GM18526 (cell line): Measurements from ENCODE around the gene NUB1.

Source experiments
- POLR2A ChIP-seq: IDR thresholded peaks from 3 replicates; pipeline ENCODE4 v1.6.1; 2011; ENCODE audit not compliant: insufficient read length; ENCODE audit errors: extremely low read depth

Gene NUB1, protein sequence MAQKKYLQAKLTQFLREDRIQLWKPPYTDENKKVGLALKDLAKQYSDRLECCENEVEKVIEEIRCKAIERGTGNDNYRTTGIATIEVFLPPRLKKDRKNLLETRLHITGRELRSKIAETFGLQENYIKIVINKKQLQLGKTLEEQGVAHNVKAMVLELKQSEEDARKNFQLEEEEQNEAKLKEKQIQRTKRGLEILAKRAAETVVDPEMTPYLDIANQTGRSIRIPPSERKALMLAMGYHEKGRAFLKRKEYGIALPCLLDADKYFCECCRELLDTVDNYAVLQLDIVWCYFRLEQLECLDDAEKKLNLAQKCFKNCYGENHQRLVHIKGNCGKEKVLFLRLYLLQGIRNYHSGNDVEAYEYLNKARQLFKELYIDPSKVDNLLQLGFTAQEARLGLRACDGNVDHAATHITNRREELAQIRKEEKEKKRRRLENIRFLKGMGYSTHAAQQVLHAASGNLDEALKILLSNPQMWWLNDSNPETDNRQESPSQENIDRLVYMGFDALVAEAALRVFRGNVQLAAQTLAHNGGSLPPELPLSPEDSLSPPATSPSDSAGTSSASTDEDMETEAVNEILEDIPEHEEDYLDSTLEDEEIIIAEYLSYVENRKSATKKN

DNA sequence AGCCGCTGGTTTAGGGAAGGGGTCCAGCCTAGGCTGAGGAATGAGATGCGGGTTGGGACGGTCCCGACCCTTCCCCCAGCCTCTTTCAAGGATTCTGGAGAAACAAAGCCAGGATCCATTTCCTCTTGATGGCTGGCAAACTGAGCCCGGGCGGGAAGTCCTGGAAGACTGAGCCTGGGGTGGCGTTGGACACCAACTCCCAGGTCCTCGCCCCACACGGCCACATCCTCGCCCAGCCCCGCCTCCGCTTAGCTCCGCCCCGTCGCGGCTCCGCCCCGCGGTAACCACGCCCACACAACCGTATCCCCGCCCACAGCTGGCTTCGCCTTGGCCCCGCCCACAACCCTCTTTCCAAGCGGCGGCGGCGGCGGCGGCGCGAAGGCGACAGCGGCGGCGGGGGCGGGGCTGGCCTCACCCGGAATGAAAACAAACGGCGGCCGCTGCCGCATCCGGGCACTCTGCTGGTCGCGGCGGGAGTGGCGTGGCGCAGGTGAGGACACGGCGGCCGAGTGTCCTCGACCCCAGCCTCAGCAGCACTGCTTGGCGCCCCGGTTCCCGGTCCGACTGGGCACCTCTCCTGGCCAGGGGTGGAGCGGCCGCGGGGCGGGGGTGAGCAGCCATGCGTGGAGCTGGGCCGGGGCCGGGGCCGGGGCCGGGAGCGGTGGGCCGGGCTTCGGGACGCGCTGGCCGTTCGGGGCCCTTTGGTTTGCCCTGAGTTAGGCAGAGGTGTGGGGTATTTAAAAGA, at the start of gene NUB1:
Gene NUB1 (plus strand): TSS at position 456 of the 745 bp plus-strand sequence. CDS start 3,538 bp downstream, outside the sequence.
- peak; percentile 51 for TF ChIP-seq POLR2A

DNA sequence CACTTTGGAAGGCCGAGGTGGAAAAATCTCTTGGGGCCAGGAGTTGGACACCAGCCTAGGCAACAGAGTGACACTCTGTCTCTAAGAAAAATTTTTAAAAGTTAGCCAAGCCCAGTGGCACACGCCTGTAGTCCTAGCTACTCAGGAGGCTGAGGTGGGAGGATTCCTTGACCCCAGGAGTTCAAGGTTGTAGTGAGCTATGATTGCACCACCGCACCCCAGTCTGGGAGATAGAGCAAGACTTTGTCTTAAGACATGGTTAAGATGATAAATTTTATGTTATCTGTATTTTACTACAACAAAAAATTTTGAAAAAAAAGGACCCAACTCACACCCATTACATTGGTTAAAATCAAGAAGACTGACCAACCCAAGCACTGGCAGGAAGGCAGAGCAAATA, 48.8 kb upstream of the NUB1 start:
- no peak for TF ChIP-seq POLR2A

DNA sequence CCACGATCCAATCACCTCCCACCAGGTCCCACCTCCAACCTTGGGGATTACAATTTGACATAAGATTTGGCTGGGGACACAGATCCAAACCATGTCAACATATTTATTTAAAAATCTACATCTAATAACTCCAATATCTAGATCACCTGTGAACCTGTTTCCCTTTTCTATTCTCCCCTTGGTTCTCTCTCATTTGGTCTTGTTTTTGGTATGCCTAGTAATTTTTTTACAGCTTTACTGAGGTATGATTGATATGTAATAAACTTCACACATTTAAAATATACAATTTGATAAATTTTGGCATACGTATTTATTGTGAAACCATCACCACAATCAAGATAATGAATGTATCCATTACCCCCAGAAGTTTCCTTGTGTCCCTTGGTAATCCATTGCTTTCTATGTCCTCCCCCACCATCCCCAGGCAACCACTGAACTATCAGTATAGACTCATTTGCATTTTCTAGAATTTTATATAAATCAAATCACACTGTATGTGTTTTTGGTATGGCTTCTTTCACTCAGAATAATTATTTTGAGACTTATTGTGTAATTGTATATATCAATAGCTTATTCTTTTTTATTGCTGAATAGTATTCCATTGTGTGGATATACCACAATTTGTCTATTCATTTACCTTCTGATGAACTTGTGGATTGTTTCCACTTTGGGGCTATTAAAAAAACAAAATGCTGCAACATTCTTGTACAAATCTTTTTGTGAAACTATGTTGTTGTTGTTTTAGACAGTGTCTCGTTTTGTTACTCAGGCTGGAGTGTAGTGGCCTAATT, 45.2 kb upstream of the NUB1 start:
- TF ChIP-seq POLR2A: no peak

DNA sequence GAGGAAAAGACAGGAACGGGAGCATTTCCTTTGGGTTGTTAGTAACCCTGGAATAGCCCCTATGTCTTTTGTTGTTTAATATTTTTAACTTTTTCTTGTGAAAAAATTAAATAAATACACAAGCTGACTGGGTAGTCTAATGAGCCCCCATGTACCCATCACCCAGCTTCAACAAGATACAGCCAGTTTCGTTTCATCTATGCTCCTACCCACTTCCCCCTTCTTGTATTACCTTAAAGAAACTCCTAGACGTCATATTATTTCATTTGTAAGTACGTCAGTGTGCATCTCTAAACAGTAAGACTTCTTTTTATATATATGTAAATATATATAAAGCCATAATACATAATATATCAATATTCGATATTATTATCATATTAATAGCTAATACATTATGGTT, 42.8 kb upstream of the NUB1 start:
- TF ChIP-seq POLR2A: no peak

DNA sequence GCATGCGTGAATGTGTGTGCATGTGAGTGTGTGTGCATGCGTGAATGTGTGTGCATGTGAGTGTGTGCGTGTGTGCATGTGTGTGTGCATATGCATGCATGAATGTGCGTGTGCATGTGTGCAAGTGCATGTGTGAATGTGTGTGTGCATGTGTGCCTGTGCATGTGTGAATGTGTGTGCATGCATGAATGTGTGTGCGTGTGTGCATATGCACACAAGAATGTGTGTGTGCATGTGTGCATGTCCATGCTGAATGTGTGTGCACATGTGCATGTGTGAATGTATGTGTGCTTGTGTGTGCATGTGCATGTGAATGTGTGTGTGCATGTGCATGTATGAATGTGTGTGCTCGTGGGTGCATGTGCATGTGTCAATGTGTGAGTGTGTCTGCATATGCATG, 42.1 kb upstream of the NUB1 start:
- TF ChIP-seq POLR2A: no peak

DNA sequence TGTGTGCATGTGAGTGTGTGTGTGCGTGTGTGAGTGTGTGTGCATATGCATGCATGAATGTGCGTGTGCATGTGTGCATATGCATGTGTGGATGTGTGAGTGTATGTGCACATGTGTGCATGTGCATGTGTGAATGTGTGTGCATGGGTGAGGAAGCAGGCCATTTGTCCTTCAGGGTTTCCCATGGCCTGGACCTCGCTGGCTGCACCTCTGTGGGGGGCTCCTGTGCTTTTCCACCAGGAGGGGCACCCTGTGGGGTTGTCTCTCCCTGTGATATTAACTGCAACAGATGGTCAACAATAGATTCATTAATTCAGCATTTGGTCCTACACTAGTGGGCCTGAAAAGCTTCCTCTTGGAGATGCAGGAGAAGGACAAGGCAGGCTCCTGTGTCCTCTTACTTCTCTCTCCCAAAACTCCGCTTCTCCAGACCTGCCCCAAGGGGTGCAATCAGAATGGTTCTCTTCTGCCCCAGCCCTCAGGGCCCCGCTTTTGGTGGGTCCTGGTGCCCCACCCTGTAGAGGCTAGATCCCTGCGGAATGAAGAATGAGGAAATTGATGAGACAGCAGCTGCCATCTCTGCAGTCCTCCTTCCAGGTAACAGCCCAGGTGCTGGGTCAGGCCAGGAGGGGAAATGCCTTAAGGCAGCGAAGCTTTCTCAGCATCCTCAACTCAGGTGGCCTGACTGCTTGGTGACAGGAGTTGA, 41.5 kb upstream of the NUB1 start:
- no peak for TF ChIP-seq POLR2A

DNA sequence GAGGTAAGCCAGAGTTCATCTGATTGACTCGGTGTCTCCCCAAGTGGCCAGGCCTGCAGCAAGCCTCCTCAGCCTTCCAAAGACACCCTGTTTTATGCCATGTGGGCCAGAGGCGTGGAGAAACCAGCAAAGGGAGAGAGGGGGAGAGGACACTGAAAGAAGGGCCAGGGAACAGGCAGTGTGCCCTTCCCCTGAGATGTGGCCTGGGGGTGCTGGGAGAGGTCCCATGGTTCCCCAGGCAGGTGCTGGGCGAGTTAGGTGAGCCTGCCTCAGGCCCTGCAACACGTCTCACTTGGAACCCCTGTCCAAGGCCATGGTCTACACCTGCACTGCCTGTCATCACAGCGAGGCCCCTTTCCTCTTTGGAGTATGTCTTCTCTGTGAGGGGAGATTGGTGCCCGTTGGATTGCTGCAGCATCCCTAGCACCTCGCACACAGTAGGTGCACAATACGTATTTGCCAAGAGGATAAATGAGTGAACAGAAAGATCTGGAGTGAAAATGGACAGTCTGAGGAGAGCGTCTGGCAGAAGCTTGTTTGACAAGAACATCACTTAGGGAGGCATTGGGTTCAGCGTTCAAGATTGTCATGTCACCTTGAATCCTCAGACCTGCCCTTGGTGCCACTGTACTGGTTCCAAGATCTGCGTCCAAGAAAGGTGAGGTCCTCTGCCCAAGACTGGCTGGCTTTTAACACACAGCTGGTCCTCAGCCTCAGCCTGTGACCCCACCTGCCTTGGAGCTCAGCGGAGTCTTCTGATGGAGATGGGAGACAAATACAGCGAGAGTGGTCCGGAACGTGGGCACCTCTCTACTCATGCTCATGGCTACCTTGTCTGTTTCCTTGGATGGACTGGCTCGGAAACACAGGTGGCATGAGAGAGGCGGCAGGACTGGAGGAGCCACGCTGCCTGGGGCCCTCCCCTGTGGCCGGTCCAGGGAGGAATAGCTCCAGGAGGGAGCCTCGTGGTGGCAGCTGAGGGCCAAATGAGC, 39.8 kb upstream of the NUB1 start:
- TF ChIP-seq POLR2A: no peak

DNA sequence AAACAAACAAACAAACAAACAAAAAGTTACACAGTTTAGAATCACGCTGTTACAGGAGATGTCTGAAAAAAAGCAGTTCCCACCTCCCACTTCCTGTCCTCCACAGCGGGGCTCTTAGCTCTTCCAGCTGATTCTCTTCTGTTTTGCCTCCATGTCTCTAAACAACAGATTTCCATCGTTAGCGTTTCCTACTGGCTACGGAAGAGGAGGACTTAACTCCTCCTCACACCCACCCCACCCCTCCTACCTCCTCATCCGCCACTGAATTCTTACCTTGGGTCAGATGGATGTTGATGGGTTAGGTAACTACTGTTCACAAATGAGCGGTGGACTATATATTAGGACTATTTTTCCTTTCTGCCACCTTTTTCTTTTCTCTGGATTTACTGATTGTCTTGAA, 36.8 kb upstream of the NUB1 start:
- no peak for TF ChIP-seq POLR2A

DNA sequence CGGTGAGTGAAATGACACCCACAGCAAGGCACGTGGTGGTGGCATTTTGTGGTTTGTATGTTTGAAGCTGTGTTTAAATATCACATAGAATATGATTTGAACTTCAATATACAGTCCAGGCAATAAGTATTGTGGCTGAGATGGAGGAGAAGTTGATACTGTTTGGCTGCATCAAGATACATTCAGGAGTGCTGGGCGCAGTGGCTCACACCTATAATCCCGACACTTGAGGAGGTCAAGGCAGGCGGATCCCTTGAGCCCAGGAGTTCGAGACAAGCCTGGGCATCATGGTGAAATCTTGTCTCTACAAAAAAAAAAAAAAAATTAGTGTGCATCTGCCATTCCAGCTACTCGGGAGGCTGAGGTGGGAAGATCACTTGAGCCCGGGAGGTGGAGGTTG, 35.2 kb upstream of the NUB1 start:
- TF ChIP-seq POLR2A: no peak

DNA sequence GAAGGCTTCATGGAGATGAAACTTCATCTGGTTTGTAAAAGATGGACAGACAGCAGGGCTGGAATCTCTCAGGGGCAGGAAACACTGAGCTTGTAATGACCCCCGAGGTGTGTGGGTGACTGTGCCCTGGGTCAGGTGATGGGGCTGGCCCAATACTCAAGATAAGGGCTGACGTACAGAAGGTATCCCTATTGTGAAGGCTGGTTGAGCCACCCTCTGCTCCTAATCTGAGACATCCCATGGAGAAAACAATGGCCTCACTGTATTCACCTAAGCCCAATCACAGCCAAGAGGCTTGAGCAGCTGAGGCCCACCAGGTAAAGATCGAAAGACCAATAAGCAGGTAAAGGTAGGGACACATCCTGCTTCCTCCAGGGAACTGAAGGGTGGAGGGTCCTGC, 34.8 kb upstream of the NUB1 start:
- TF ChIP-seq POLR2A: no peak

DNA sequence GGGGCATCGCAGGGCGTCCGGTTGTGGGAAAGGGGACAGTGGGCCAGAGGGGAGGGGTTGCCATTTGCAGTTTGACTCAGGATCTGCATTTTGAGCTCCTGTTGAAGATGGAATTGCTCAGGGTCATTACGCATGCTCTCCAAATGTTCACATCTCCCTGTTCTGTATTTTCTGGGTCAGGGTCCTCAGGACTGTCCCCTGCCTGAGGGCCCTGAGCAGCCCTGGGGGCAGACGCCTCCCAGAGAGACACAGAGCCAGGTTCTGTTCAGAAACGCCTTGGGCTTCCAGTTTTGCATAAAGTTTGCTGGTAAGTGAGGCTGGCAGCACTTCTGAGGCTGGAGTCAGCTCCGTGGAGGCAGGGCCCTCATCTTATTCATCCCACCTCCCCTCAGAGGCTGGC, 34.1 kb upstream of the NUB1 start:
- no peak for TF ChIP-seq POLR2A

DNA sequence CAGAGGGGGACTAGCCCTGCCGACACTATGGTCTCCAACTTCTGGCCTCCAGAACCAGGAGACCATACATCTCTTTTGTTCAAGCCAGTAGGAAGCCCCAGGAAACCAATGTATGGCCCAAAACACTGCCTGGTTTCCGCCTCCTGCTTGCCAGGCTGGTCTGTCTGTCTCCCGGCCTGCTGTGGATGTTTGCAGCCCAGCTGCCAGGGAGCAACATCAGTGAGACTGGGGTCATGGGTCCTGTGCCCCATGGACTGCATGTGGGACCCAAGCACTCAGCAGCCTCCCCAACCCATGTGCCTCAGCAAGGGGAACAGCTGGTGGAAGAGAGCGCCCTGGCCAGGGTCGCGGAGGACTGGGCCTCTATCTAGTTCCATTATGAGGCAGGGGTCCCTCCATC, 33.4 kb upstream of the NUB1 start:
- TF ChIP-seq POLR2A: no peak

DNA sequence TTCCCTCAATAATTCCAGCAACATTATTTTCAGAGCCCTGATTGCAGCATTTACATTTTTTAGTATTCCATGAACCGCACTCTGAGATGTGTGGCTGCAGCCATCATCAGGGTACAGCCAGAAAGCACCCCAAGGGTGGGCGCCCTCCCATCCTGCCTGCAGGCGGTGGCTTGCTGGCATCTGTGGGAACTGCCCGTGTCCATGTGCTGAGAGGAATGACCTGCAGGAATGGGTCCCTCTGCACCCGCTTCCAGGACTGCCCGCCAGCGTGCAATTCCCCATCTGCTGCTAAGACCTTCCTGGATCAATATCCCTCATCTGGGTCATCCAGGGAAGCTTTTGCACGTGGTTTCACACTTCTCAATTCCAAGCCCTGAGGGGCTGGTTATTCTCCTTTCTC, 32.8 kb upstream of the NUB1 start:
- TF ChIP-seq POLR2A: no peak
